HG03571 (cell line): ENCODE results near the gene FOXL3.
"Not testable (repeated sequence)": the region's sequence is repeated elsewhere in the genome, so short reads cannot be mapped to it uniquely, and the experiment has no call there.

Experiments
- ATAC-seq: cut with Tn5 transposase; IDR thresholded peaks from one replicate; pipeline ENCODE4 v1.9.1; 2021; ENCODE audit not compliant: unreplicated experiment

The FOXL3 gene

DNA sequence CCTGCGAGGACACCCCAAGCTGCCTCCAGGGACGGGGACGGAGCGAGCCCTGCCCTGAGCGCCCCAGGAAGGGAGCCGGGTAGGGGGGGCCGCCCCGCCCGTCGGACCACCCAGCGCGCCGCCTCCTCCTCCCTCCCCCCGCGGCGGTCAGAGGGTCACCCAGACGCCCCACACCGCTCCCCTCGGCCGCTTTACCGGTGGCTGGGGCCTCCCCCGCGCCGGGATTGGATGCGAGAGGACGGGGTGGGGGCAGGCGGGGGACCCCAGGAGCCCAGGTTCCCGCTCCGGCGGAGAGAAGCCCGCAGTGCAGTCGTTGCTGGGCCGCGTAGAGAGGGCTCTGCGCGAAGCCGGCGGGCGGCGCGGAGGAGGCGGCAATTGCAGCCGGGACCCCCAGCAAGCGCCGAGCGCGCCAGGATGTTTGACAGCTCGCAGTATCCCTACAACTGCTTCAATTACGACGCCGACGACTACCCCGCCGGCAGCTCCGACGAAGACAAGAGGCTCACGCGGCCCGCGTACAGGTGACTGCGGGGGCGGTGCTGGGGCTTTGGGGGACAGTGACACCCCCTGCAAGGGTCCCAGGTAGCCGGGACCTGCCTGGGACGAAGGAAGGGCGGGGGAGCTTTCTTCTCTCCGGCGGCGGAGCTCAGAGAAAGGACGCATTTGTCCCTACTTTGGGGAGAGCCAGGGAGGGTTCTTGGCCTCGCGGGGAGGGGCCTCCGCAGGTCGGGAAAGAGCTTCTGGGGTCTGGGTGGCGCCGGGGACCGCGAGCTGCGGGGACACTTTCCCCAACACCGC is at the start of gene FOXL3:
FOXL3 (plus strand) TSS at position 415 of the 798 bp plus-strand sequence; CDS start at position 415, 0 bp downstream.
- no peak for ATAC-seq

DNA sequence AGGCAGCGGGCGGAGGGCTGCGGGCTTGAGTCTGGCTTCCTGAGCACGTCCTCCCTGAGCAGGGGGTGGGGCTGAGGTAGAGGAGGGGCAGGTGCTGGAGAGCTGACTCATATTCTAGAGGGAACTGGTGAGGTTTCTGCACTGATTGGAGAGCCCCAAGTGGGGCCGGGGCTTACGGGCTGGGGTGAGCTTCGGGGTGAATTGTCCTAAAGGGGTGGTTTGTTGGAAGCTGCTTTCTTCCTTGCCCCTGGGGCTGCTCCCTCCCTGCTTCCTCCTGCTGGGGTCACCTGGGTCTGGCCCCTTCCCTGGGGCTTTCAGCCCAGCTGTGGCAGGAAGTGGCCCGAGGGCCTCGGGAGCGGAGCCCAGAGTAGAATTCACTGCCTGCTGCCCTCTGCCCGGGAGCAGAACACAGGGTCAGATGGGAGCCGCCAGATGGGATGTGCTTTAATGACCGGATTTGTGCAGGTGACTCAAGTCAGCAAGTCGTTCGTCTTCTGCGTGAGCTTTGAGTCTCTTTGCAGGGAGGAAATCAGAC is 49.0 kb upstream of the FOXL3 start:
- no peak for ATAC-seq

DNA sequence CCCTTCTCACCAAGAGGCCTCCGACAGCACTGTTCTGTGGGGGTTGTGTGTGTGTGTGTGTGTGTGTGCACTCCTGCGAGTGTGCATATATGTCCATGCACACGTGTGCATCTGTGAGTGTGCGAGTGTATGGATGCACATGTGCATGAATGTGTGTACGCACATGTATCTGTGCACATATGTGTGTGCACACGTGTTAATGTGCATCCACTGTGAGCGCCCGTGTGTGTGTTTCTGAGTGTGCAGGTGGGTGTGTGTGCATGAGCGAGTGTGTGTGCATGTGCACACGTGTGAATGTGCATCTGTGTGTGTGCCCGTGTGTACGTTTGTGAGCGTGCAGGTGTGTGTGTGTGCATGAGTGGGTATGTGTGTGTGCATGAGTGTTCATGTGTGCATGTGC is 48.5 kb upstream of the FOXL3 start:
- ATAC-seq, result no peak

DNA sequence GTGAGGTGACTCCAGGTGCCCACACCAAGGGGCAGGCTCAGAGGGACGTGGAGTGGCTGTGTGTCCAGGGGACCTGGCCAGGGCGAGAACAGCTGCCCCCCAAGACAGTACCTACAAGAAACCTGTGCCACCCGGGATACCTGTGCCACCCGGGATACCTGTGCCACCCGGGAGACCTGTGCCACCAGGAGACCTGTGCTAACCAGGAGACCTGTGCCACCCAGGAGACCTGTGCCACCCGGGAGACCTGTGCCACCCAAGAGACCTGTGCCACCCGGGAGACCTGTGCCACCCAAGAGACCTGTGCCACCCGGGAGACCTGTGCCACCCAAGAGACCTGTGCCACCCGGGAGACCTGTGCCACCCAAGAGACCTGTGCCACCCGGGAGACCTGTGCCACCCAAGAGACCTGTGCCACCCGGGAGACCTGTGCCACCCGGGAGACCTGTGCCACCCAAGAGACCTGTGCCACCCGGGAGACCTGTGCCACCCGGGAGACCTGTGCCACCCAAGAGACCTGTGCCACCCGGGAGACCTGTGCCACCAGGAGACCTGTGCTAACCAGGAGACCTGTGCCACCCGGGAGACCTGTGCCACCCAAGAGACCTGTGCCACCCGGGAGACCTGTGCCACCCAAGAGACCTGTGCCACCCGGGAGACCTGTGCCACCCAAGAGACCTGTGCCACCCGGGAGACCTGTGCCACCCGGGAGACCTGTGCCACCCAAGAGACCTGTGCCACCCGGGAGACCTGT is 47.0 kb upstream of the FOXL3 start:
- ATAC-seq, result not testable (repeated sequence)

DNA sequence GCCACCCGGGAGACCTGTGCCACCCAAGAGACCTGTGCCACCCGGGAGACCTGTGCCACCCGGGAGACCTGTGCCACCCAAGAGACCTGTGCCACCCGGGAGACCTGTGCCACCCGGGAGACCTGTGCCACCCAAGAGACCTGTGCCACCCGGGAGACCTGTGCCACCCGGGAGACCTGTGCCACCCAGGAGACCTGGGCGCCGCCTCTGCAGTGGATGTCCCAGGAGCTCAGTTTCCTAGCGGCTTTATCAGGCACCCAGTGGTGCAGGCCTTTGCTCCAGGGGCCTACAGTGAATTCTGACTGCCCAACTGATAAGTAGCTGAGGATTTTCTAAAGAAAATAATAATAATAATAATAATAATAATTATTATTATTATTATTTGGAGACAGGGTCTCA is 46.4 kb upstream of the FOXL3 start:
- not testable (repeated sequence) for ATAC-seq

DNA sequence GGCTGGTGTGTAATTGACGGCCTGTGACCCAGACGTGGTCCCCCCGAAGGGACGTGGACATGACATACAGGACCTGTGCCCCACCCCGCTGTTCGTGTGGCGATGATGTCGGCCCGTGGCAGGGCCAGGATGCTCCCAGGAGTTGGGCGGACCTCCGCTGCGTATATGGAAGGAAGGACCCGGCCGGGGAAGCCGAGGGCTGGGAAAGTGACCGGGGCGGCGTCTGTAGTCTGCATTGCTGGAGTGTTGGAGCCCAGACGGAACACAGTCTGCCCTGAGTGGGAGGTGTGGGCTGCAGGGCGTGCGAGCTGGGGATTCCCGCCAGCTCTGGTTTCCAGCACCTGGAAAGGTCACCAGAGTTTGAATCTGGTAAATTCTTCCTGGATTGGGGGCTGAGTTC is 45.0 kb upstream of the FOXL3 start:
- no peak for ATAC-seq

DNA sequence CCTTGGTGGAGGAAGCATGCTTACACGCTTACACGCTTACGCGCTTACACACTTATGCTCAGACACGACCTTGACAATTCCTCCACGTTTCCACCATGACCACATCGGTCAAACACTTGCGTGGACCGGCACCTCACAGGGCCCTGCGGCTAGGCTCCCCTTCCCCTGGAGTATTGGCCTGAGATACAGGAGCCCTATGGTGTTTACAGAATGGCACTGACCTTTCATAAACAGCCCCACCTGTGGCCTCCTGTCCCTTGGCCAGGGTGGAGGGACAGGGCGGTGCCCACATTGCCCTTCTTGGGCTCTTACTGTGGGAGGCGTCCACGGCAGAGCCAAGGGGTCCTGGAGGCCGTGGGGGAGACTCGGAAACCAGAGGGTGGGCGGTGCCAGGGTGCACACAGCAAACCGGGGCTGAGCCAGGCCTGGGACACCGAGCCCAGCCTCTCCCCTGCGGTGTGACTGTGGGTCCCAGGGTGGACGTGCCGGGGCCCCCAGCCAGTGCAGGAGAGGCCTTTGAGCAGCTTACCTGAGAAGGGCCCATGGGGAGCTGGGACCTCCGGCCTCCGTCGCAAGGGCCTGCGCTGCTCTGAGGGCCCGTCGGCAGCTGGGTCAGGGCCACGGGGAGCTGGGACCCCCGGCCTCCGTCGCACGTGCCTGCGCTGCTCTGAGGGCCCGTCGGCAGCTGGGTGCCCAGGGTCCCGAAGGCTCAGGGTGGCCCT is 44.2 kb upstream of the FOXL3 start:
- no peak for ATAC-seq

DNA sequence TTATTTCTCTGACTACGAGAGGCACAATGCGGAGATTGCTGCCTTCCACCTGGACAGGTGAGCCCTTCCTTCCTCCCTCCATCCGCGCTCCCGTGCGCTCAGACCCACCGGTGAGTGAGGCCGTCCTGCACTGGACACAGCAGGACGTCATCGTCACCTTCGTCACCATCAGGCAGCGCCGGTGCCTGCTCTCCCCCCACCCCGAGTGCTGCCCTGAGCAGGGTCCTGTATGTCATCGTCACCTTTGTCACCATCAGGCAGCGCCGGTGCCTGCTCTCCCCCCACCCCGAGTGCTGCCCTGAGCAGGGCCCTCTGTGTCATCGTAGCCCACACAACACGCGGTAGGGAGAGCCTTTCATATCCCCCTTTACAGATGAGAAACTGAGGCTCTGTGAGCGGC is 43.5 kb upstream of the FOXL3 start:
- no peak for ATAC-seq

DNA sequence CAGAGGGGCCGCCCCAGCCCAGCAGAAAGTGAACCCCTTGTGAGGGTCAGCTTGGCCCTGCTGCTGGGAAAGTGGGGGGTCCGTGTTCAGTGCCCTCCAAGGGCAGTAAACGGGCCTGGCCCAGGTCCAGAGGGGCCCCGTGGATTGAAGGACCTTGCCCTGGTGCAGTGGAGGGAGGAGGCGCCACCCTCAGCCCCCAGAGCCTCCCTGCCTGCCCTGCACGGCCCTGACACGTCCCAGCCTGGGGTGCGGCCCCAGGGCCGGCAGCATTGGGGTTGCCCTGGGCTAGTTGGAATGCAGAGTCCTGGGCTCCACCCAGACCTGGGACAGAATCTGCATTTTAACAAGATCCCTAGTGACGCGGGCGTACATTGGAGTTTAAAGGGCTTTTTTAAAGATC is 42.8 kb upstream of the FOXL3 start:
- ATAC-seq, result no peak

DNA sequence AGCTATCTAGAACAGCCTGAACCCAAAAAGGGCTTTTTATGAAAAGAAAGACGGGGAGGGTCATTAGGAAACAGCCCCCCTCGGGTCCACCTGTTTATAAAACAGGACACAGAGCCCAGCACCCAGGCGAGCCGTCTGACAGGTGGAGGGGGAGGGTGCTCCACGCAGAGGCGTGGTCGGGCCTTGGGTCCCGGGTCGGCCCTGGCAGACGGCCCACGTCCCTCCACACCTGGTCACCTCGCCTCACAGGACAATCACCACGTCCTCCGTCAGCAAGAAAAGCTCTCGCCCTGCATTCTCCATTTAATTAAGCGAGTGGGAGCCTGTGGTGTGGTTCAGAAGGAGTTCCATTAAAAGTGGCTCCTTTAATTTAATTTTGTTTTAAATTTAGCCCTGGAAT is 42.3 kb upstream of the FOXL3 start:
- ATAC-seq, result no peak

DNA sequence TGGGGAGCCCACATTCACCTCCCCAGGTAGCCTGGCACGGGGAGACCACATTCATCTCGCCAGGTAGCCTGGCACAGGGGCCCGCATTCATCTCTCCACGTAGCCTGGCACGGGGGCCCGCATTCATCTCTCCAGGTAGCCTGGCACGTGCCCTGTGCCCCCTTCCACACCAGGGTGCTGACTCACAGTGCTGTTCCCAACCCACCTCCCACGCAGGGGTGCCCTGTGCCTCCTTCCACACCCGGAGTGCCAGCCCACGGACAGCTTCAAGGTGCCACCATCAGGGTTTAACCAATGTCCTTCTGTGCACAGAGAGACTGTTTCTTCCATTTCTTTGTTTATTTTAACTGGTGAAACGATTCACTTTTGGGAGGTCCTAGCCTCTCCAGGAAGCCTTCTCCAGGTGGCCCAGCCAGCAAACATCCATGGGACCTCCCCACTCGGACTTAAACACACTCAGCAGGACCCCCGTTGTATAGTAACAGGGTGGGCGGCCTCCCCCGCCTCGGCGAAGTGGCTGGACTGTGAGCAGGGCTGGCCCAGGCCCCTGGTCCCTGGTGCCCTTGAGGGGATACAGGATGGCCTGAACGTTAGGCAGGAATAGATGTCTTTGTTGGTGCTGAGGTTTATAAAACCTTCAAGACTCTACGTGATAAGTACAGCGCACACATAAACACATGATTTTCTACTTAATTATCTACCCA is 41.1 kb upstream of the FOXL3 start:
- no peak for ATAC-seq

DNA sequence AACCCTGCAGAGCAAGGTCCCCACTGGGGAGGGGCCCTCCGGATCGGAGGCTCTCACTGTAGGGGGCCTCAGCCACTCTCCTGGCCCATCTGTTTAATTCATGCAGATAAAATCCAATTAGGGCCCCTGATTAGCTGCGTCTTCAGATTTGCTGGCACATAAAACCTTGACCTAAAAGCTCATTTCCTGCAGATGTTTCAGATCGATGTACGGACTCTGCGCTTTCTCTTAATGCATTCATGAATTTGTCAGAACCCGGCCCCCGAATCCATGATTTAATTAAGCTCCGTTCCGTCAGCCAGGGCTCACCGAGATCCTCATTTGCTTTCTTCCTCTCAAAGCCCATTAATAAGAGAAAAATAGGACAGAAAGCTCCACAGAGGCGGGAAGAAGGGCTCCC is 40.0 kb upstream of the FOXL3 start:
- ATAC-seq, result no peak

DNA sequence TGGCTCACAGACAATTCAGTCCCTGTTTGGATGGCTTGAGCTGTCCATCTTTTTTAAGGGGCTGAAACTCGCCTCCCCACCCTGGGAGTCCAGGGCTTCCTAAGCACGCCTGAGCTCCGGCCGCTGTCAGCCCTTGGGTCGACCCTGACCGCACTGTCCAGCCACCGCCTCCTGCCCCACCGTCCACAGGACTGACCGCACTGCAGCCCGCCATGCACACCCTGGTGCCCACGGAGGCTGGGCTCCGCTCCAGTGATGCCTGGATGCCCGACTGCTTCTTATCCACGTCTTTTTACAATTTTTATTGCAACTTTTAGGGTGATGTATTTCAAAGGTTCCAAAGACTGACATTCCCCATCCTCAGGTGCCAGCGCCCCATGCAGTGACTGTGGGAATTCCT is 39.4 kb upstream of the FOXL3 start:
- no peak for ATAC-seq

DNA sequence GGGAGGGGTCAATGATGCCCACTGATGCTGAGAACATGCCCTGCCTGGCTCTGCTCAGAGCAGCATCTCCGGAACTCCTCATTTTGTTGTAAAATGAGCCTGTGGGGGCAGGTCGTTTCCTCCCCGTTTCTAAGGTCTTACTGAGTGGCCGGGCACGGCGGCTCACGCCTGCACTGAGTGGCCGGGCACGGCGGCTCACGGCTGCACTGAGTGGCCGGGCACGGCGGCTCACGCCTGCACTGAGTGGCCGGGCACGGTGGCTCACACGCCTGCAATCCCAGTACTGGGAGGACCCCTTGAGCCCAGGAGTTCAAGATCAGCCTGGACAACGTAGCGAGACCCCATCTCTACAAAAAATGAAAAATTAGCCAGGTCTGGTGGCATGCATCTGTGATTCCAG is 39.0 kb upstream of the FOXL3 start:
- ATAC-seq, result no peak

DNA sequence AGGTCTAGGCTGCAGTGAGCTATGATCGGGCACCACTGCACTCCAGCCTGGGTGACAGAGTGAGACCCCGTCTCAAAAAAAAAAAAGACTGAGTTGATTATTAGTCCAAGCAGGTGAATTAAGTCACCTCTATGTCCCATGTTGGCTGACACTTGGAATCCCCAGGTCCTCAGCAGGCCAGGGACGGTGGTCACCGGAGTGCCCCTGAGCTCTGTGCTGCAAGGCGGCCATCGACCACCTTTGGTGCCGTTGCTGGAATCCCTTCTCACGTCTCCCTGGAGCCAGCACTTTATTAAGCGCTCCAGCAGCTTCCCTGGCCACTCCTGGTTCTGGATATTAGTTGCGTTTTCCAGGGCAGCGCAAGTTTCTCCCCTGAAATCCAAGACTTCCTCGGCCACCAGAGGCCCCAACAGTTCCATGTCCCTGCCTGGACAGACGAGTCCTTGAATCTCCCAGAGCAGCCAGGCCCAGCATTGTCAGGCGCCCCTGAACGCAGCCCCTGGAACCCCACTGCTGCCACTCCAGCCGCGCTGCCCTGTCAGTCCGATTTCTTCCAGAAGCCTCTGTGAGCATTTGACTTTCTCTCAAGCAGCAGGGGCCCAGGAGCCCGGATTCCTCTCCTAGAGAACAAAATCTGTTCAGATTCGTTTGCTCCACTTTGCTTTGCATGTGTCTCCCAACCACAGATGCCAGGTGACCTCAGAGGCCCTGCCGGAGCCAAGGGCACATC is 38.4 kb upstream of the FOXL3 start:
- ATAC-seq, result no peak

DNA sequence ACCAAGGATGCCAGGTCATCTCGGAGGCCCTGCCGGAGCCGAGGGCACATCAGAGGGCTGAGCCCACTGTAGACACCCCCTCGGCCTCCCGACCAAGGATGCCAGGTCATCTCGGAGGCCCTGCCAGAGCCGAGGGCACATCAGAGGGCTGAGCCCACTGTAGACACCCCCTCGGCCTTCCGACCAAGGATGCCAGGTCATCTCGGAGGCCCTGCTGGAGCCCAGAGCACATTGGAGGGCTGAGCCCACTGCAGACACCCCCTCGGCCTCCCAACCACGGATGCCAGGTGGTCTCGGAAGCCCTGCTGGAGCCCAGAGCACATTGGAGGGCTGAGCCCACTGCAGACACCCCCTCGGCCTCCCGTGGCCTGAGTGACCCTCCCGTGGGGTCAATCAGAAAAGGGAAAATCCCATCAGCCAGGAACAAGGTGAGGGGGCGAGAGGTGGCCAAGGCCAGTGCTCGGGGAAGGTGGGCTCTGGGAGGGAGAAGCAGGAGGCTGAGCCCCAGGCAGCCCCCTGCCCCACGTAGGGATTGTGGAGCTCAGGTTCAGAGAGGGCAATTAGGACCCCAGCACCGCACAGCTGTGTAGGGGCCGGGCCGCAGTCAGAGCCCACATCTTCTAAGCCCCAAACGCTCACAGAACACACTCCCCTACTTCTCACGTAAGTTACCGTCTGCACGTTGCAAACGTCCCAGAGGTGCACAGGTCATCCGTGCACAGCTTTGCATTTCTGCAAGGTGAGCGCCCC is 37.6 kb upstream of the FOXL3 start:
- ATAC-seq, result no peak

DNA sequence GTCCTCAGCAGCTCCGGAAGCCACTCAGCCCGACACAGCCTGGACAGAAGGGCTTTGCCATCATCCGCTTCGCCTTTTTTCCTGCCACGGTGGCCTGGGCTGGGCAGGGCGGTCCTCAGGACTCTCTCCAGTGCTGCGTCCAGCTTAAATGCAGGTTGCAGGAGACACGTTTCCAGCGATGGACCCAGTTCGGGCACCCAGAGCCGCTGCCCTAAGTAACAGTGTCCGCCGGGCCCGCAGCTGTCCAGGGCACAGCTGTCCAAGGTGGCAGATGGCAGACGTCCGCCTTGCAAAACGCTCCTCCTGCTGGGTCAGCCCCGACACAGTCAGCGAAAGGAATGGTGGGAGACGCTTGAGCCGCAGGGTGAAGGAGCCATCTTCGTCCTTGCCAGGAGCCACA is 37.0 kb upstream of the FOXL3 start:
- no peak for ATAC-seq

DNA sequence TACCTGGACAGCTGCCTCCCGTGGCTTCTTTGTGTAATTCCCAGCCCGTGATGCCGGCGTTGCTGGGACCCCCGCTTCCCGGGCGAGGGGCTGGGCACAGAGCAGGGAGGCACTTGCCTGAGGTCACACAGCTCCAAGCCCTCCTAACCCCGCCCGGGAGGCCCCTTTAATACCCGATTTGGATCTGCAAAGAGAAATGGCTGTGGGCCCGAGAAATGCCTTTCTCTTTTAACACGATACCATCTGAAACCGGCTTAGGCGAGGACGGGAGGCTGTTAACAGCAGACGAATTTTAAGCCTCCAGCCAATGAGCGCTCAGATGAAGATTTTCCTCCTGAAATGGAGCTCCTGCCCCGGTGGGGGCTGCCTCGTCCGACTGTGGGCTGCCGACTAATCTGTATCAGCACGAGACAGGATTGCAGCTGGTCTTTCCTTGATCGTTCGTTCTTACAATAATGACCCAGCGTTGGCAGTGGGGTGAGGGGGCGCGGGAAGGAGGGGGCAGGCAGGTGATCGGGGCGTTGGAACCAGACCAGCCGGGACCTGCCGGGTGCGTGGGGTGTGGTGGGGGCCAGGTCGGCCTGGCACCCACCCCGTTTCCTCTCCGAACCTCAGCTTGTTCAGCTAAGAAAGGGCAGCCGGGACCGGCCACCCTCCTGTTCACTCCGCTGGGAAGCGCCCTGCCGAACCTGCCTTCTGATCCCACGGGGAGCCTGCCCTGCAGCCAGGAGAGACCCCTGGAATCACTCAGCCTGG is 36.2 kb upstream of the FOXL3 start:
- no peak for ATAC-seq
